ENCODE results near the gene GAREM2.

GAREM2 gene

DNA sequence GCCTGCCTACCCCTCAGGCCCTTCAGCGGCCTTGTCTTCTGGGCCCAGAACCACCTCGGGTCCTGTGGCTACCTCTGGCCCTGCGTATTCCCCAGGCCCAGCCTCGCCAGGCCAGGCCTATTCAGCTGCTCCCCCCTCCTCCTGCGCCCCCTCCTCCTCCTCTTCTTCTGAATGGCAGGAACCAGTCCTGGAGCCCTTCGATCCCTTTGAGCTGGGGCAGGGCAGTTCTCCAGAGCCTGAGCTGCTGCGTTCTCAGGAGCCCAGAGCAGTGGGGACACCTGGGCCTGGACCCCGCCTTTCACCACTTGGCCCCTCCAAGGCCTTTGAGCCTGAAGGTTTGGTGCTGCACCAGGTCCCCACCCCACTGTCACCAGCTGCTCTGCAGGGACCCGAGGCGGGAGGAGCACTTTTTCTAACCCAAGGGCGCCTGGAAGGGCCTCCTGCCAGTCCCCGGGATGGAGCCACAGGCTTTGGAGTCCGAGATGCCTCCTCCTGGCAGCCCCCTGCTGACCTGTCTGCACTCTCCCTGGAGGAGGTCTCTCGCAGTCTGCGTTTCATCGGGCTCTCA lies 14.7 kb downstream of the GAREM2 start:
- no peak for DNase-seq (ENCODE audit: low spot score)

DNA sequence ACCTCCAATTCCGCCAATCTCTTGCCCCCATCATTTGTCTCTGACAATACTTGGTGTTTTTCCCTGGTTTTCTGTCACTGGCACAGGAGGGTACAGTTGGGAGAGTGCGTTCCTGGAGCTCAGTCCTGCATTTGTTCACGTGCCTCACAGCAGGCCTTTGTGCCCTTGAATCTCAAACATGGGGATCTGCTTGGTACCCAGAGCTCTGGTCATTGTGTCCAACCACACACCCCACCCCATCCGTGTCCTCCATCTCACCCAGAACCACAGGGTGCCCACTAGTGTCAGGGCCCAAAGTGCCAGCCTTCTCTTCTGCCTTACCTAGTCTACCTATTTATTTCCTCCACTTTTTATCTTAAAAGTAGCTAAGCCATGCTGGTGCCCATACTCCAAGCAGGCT lies 16.2 kb downstream of the GAREM2 start:
- no peak for DNase-seq (ENCODE audit: low spot score)

DNA sequence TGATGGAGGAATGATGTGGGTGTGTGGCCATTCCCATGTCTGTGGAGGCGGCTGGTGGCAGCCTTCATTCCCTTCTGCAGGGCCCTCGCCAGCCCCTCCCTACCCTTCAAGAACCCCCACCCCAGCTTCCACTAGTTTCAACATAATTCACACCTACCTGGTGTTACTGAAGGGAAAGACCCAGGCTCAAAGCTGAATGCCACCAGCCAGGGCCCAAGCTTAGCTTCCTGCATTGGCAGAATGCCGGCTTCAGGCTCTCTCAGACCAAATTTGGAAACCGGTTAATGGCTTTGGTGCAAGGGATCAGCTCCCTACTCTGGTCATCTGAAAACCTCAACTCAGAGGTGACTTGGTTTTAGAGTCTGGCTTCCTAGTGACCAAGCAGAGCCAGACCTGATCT lies 16.9 kb downstream of the GAREM2 start:
- DNase-seq (ENCODE audit: low spot score) = no peak

DNA sequence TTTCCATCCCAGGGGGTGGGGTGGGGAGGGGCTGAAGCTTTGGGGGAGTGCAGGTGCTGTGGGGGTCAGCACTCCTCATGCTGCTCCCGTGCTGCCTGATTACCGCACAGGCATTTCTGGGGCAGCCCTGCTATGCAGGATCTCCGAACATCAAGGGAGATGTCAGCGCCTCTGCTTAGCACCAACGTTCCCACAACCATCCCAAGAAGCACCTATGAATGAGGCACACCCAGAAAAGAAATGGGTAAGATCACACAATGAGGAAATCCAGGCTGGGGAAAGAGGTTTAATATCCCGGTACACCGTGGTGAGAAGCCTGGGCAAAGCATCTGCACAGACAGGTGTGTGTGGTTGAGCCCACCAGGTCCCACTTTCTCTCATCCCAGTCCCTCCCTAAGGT lies 17.5 kb downstream of the GAREM2 start:
- DNase-seq (ENCODE audit: low spot score) = no peak

DNA sequence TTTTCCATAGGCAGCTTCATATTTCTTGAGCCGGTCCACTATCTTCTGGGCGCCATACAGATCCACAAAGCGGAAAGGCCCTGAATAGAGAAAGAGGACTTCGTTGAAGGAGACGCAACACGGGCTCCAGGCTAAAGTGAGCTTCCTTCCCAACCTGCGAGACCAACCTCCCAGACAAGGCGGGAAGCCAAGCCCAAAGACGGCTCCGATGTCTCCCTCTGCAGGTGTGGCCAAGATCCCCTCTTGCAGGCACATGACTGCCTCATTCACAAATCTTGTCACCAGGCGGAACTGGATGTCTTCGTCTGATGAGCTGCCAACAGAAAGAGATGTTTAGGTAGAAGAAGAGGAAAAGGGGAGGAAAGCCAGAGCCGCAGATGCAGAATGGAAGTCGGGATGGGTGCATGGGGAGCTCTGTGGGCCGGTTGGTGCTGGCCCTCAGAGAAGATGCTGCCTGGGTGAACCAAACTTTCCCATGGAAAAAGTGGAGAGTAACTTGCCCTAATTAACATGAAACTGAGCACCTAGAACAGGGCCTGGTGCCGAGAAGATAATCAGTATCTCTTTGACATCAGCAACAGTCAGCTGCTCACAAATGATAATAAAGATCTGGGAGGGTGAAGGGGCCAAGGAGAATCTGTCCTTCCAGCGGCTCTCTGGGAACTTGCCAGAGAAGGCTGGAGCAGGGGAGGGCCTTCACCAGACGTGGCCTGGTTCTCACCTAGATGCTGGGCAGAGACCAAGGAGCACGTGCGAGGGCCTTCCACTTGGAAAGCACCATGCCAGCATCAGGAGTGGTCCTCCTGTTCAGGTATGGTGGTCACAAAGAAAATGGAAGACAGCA lies 18.6 kb downstream of the GAREM2 start:
- DNase-seq (ENCODE audit: low spot score) = no peak

DNA sequence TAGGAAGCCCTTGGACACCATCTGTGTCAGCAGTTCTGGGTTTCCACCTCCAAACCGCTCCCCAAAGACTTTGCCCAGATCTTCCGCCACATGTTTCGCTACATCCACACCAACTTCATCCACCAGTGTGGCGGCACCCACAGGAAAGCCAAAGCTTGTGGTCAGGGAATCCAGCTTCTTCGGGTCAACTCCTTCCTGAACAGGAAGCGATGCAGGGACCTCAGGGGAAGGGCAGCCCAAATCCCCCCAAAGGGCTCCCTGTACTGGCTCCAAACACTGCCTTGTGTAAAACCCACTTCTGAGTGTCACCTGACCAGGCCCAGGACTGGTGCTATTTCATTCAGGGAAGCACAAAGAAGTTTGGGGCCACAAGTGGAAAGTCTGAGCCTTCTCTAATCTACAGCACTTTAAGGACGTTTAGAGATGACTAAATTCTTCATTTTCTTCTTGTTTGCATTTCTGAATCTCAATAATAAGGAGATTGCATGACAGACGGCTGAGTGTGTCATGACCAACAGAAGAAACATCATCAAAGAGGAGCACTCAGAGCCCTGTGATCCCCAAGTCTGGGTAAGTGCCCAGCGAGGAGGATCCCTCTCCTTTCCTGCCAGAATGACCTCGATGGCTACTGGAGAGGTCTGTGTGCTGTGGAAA lies 20.8 kb downstream of the GAREM2 start:
- no peak for DNase-seq (ENCODE audit: low spot score)

DNA sequence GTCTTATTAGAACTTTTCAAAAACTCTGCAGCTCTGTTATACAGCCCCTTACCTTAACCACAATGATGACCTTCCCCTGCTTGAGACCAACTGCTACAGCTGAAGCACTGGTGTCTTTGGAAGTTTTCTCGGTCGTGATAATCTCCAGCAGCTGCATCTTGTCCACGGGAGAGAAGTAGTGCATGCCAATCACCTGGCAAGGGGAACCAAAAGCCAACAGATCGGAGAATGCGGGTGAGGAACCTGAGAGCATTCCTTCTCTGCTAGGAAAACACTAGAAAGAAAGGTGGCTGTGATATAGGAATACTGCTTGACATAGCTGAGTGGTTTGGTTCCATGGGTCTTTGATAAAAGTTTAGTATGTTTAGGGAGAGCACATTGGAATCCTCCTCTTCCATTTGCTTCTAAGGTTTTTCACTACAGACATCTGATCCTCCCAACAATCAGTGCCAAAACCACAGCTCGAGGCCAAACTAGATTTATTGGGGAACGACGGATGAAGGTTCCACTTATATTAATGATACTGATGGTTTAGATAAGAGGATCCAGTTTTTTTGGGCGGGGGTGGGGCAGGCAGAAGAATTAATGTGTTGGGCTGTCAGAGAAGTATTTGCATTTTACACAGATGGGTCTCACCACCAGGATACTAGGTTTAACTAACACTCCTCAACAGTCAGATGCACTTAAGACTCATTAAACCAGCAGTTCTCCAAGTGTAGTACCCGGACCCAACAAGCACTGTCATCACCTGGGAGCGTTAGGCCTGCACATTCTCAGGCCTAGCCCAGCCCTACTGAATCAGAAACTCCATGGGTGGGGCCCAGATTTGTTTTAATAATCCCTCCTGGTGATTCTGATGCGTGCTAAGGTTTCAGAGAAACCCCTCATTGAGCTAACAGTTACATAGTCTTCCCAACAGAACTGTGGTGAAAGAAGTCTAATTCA lies 22.4 kb downstream of the GAREM2 start:
- no peak for DNase-seq (ENCODE audit: low spot score)

DNA sequence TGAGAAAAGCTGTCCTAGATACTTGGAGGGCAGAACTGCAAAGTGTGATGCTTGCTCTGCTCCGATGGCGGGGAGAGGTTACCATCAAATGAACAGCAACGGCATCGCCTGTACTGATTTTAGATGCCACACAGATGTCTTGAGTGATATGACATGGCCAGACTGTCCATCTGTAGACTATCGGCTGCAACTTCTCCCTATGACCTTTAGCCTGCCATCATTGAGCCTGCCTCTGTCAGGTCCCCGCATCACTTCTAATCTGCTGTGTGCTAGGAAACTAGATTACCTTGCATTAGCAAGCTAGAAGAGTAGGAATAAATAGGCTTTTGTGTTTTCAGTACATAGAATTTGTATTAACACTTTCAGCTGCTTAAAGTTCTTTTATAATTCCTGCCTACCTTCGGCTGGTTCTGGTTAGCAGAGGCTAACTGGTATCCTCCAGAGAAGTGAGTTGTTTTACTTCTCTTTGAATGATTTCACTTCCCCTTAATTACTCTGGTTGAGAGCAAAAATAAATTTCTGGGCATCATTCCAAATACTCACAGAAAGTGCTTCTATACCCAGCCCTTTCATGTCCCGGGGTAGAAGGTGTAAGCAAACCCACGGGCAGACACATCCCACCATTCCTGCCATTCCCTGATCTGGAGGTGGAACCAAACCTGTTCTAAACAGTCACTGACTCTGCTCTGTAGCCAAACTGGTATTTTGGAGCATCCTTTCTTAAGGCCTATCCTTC lies 24.0 kb downstream of the GAREM2 start:
- no peak for DNase-seq (ENCODE audit: low spot score)

DNA sequence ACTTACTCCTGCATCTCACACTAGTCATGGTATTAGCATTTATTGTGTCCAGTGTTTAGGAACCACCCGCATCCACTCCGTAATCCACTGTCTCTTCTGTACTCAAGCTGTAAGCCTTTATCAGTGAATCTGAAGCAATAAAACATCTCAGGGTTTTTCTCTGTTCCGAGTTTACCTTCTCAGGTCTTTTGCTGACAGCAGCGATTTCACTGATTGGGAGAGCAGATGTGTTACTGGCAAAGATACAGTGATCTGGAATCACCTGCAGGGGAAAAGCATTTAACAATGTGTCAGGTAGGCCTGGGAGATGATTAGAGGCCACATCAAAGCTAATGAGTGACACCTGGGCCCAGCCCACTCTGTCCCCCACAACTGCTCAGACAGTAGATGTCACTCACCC lies 24.6 kb downstream of the GAREM2 start:
- no peak for DNase-seq (ENCODE audit: low spot score)

DNA sequence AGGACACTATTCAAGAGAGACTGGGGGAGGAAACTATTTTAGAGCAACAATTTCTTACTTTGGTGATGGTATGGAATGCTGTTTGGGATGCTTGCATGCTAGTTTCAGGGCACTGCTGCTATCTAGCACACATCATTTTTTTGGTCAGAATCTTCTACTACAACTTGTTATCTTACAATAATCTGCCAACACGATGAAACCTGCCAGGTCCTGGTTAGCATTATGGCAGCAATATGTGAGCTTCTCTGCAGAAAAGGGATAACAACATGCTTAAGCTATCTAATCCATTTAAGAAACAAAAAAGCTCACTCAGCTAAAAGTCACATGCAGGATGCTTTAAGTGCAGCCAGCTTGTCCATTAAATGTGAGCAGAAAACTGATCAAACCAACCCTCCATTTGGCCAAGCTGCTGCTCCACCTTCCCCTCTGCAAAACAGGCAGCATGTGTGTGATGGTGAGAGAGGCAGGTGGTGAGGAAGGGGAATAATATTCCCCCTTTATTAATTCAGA lies 30.1 kb downstream of the GAREM2 start:
- no peak for DNase-seq (ENCODE audit: low spot score)

DNA sequence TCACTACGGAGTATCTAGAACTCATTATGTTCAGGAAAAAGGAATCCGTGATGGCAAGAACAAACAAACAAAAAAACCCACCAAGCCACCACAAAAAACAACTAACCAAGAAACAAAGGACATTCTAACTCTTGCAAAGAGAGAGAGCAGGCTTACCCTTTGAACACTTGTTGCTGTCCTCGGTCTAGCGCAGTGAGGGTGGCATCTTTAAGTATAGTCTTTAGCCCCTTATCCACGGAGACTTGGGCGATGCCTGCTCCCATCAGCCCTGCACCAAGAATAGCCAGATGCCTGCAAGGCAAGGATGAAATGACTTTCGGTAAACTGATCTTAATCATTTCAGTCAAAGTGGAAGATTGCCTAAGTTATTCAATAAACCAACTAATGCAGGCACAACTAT lies 31.0 kb downstream of the GAREM2 start:
- no peak for DNase-seq (ENCODE audit: low spot score)

DNA sequence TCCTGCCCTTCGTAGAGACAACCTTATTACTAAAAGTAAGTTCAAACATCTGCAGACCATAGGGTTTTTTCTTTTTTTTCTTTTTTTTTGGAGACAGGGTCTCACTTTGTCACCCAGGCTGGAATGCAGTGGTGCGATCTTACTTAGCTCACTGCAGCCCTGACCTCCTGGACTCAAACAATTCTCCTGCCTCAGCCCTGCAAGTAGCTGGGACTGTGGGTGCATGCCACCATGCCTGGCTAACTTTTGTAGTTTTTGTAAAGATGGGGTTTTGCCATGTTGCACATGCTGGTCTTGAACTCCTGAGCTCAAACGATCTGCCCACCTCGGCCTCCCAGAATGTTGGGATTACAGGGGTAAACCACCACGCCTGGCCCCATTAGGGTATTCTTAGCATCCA lies 39.1 kb downstream of the GAREM2 start:
- DNase-seq (ENCODE audit: low spot score) = no peak

DNA sequence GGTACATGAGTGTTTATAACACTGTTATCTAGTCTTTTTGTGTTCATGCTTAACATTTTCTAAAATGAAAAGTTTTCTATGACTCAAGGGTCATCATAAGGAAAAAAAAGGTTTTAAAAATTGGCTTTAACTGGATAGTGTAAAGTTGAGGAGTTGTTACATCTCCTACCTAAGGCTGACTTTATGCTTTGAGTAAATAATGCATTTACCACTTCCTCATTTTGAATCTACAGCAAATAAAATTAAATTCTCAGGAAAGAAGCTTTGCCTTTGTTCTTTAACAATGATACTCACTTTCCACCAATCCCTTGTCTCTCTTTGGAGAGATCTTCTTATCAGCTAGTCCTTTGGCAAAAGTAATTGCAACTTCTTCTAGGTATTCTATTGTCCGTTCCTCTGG lies 41.9 kb downstream of the GAREM2 start:
- no peak for DNase-seq (ENCODE audit: low spot score)

DNA sequence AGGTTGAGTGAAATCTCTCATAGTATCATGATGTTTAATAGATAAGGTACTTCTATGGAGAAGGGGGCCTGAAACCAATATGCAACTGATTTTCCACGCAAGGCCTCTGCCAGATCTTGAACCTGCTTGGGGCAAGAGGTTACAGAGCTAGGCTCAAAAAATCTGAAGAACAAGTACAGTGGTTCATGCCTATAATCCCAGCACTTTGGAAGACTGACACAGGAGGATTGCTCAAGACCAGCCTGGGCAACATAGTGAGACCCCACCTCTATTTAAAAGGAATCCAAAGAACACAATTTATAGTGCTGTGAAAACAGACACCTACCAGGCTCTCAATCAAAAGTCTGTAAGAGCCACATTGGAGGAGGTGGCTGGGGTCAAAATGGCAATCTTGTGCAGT lies 42.9 kb downstream of the GAREM2 start:
- no peak for DNase-seq (ENCODE audit: low spot score)

DNA sequence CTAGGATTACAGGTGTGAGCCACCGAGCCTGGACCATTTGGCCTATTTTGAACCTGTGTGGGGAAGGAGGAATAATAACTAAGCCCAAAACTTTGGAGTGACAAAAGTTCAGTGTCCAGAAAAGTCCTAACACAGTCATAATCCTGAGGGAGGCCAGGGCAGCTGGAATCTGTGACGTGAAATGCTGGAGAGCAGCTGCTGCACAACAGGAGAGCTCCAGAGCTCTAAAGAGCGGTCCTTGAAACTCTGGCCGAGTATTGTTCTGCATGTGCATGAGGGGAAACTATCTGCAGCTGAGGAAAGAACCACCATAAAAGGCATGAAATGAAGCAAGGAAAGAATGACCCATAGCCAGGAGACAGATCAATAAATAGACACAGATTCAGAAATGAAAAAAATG lies 43.7 kb downstream of the GAREM2 start:
- no peak for DNase-seq (ENCODE audit: low spot score)

DNA sequence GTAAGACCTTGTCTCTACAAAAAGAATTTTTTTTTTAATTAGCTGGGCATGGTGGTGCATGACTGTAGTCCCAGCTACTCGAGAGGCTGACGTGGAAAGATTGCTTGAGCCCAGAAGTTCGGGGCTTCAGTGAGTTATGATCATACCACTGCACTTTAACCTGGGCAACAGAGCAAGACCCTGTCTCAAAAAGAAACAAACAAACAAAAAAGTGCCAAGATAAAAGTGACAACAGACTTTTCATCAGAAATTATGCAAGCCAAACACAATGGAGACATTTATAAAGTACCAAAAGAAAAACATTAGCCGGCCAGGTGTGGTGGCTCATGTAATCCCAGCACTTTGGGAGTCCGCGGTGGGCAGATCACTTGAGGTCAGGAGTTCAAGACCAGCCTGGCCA lies 44.8 kb downstream of the GAREM2 start:
- no peak for DNase-seq (ENCODE audit: low spot score)

DNA sequence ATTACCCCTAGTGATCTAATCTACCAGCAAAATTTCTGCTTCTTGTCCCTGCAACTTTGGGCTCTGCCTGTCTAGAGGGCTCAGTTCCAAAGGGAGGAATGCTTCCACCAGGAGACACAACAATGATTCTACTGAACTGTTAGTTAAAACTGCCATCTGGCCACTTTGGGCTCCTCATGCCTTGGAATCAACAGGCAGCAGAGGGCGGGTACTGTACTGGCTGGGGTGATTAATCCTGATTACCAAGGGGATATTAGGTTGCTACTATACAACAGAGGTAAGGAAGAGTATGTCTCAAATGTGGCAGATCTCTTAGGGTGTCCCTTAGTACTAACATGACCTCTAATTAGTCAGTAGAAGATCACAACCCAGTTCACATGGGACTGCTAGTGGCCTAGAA lies 50.1 kb downstream of the GAREM2 start:
- no peak for DNase-seq (ENCODE audit: low spot score)

DNA sequence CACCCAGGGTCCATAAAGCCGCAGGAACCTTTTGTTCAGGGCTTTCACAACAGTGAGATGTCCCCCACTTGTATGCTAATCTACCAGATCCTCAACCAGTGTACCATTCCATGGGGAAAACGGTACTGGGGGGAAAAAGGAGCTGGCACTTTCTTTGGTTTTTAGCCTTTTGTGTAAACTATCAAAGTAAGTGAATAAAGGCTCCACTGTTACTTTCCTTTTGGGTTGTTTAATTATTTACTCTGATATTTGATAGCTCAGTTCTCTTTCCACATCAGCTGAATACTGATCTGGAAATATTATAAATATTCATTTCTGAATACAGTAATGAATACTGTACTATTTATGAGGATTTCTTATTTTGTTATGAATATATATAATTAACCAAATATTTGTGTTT lies 51.2 kb downstream of the GAREM2 start:
- no peak for DNase-seq (ENCODE audit: low spot score)

DNA sequence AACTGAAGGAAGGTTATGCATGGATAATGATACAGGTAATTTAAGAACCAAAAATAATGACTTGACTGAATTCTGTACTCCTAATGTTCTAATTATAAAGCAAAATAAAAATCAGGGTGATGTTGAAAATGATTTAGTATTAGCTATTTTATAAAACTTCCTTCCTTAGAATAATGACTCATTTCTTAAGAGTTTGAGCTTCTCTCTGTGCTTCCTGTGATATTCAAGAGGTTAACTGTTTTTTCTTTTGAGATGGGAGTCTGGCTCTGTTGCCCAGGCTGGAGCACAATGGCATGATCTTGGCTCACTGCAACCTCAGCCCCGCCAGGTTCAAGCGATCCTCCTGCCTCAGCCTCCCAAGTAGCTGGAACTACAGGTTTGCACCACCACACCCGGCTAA lies 56.7 kb downstream of the GAREM2 start:
- DNase-seq (ENCODE audit: low spot score) = no peak

DNA sequence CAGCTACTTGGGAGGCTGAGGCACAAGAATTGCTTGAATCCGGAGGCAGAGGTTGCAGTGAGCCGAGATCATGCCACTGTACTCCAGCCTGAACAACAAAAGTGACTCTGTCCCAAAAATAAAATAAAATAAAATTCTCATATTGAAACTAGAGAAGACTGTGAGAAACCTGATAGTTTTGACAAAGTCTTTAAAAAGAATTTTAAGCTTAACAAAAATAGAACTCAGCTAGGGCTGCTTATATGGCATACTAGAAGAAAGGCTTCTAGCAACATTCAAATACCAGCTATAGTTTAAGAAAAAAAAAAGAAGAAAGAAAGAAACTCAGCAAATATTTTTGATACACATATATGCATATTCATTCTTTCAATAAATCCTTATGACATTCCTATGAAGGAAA lies 57.9 kb downstream of the GAREM2 start:
- DNase-seq (ENCODE audit: low spot score) = no peak

DNA sequence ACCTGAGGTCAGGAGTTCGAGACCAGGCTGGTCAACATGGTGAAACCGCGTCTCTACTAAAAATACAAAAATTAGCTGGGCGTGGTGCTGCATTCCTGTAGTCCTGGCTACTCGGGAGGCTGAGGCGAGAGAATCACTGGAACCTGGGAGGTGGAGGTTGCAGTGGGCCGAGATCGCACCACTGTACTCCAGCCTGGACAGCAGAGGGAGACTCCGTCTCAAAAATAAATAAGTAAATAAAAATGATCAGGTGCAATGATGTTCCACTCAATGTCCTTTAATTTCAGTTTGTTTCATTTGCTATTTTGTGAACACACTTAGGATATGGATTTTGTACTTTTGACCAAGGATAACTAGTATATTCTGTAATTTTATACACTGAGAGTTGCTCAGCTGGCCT lies 62.2 kb downstream of the GAREM2 start:
- no peak for DNase-seq (ENCODE audit: low spot score)
